ENCODE results near the gene PRRT1.

GRCh38 chr6:32171234-32171633 lies 19.5 kb upstream of the PRRT1 start:
- TF ChIP-seq CTCF (IDR thresholded peaks at IDR 0.05), result no peak
- no peak for TF ChIP-seq ZFX (IDR thresholded peaks at IDR 0.05; ENCODE audit: borderline replicate concordance)

All from 22Rv1 (cell line).